Suprapubic skin (tissue), 4 donors: ENCODE measurements around the gene MTARC1. TPM values are rescaled to one million over a fixed set of nuclear protein-coding genes. Genes with fewer than 3 reads are reported as not detected.

ENCODE experiments used
- DNase-seq, 2 donors: peaks; one replicate each; pipeline ENCODE4 v3.0.0-alpha.2; 2019; ENCODE audit warnings: low spot score in 2 of 2
- H3K27ac ChIP-seq: fragments of 200-600 bp; sonication (generic); one replicate; pipeline ENCODE4 v1.5.1; 2019
- H3K27me3 ChIP-seq: fragments of 200-600 bp; sonication (generic); one replicate; pipeline ENCODE4 v1.5.1; 2019
- H3K36me3 ChIP-seq: fragments of 200-600 bp; sonication (generic); one replicate; pipeline ENCODE4 v1.5.1; 2019
- H3K4me1 ChIP-seq: fragments of 200-600 bp; sonication (generic); one replicate; pipeline ENCODE4 v1.5.1; 2019
- H3K4me3 ChIP-seq: fragments of 200-600 bp; sonication (generic); one replicate; pipeline ENCODE4 v1.5.1; 2019; ENCODE audit warnings: mild to moderate bottlenecking
- H3K9me3 ChIP-seq: fragments of 200-600 bp; sonication (generic); one replicate; pipeline ENCODE4 v1.5.1; 2019
- EP300 ChIP-seq: sonication (generic); formaldehyde crosslinking; IDR thresholded peaks from one replicate; pipeline ENCODE4 v1.6.1; 2017; ENCODE audit warnings: antibody characterized with exemption
- POLR2A ChIP-seq, 2 donors: fragments of 450-650 bp; IDR thresholded peaks; one replicate each; pipeline ENCODE4 v1.6.1; 2017; ENCODE audit warnings: antibody characterized with exemption in 2 of 2, mild to moderate bottlenecking in 2 of 2, moderate library complexity in 2 of 2
- POLR2AphosphoS5 ChIP-seq, 3 donors: sonication (generic); formaldehyde crosslinking; IDR thresholded peaks; one replicate each; pipeline ENCODE4 v1.6.1; 2017; ENCODE audit warnings: antibody characterized with exemption in 3 of 3
- WGBS: methylation state at CpG from one replicate; pipeline ENCODE4 v1.1.5; 2018; 5-methylcytosine and 5-hydroxymethylcytosine counted together
- total RNA-seq, 4 donors: library from RNA; depleted of rRNA; stranded (reverse); fragments of >200 nt; gene quantifications; one replicate each; pipeline ENCODE4 v1.1.0, GENCODE V29; 2016
- TF ChIP-seq, protein P1 (sequence below), 2 donors: fragments of 200-600 bp in 1 of 2; fragments of 450-650 bp in 1 of 2; sonication (generic) in 1 of 2; IDR thresholded peaks; one replicate each; pipeline ENCODE4 v1.5.1; 2016 to 2019; ENCODE audit warnings: antibody characterized with exemption in 2 of 2, mild to moderate bottlenecking in 1 of 2, moderate library complexity in 1 of 2

MTARC1 gene
- total RNA-seq, 4 donors from 2014 or later = 2.1 to 12.7 (median 7.5) TPM

DNA sequence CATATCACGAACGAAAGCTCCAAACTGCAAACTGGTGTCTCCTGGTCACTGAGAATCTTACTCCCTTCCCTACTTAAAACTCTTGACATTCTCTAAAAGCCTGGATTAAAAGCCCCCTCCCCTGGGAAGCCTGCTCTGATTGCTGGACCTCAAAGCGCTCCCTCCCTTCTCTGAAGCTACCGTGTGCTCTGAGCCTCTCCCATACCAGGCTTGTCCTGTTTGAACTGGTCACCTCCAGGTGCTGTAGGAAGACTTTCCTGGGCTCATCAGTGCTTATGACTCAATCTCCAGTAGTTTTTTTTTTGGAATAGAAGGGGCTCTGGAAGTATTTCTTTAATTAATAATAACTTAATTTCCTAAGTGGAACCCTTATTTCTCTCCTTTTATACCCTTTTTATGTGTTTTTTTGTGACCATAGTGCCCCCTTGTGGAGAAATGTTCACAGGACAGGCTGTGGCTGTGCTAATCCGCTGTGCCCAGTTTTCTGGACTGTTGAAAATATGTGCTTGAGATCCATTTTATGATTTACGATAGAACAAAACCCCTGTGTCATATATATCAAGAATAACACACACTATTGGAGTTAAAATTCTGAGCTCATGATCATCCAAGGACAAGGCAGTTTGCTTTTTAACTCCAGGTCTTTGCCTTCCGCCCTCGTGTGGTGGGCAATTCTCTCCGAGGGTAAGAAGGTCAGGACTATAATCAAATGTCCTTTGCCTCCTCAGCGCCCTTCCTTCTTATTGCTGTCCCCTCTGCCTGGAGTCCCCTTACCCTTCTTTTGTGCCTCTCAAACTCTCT is 16.9 kb downstream of the MTARC1 start:
- Histone ChIP-seq H3K4me1 (no peaks in the 10 kb centered on the region), H3K36me3 (no peaks in the 10 kb centered on the region), H3K27ac (no peak overlapping the region), H3K9me3 (no peaks in the 10 kb centered on the region), H3K27me3 (peaks cover 5% of the 10 kb centered on the region), H3K4me3 (no peak overlapping the region)
- 76% methylated on average over 10 of the region's 10 CpGs for WGBS
- TF ChIP-seq POLR2AphosphoS5 (IDR thresholded peaks at IDR 0.05) (no peak), POLR2A (IDR thresholded peaks at IDR 0.05) (no peak), EP300 (no peak)
- TF ChIP-seq, protein P1, sequence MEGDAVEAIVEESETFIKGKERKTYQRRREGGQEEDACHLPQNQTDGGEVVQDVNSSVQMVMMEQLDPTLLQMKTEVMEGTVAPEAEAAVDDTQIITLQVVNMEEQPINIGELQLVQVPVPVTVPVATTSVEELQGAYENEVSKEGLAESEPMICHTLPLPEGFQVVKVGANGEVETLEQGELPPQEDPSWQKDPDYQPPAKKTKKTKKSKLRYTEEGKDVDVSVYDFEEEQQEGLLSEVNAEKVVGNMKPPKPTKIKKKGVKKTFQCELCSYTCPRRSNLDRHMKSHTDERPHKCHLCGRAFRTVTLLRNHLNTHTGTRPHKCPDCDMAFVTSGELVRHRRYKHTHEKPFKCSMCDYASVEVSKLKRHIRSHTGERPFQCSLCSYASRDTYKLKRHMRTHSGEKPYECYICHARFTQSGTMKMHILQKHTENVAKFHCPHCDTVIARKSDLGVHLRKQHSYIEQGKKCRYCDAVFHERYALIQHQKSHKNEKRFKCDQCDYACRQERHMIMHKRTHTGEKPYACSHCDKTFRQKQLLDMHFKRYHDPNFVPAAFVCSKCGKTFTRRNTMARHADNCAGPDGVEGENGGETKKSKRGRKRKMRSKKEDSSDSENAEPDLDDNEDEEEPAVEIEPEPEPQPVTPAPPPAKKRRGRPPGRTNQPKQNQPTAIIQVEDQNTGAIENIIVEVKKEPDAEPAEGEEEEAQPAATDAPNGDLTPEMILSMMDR (IDR thresholded peaks at IDR 0.05) = peak; percentile 41 to 69
- no peak for DNase-seq

DNA sequence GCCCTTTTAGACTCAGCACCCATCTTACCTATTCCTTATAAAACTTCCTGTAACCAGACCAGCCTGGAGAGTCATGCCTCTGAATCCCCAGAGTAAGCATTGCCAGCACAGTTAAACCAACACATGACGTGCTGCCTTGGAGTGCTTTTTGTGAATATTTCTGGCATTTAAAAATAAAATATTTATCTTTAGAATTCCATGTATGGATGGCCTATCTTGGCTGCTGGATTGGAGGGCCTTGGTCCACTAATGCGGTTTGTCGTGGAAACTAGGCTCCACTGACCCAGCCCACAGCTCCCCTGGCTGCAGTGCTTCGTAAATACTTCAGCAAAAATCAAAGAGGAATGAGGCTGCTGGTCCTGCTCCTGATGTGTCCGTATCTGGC is 17.5 kb downstream of the MTARC1 start:
- no peak overlapping the region for H3K27ac ChIP-seq
- 85% methylated on average over 5 of the region's 5 CpGs for WGBS

DNA sequence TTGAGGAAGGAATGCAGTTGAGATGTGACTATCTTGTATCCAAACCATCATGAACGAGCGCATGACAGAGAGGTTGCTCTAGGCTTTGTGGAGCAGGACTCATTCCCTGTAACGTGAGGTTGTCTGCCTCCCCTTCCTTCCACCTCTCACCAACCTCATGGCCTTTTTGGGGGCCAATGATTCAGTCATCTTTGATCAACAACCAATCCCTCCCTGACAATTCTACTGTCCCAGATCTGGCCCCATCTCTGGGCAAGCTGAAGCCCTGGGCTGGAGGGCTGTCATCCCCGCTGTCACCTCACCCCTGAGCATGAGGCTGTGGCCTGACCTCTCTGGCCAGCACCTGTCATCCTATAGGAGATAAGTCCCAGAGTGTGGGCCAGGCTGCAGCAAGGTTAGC is 19.7 kb downstream of the MTARC1 start:
- H3K27me3 ChIP-seq = peaks cover 7% of the 10 kb centered on the region
- H3K4me1 ChIP-seq = peaks cover 5% of the 10 kb centered on the region
- no peak overlapping the region for H3K4me3 ChIP-seq
- no peak overlapping the region for H3K27ac ChIP-seq
- no peaks in the 10 kb centered on the region for H3K9me3 ChIP-seq
- DNase-seq = no peak
- TF ChIP-seq POLR2A (IDR thresholded peaks at IDR 0.05) = no peak
- no peak for TF ChIP-seq POLR2AphosphoS5 (IDR thresholded peaks at IDR 0.05)
- TF ChIP-seq, protein P1 (IDR thresholded peaks at IDR 0.05) = no peak
- TF ChIP-seq EP300 = no peak
- WGBS = 94% methylated on average over 4 of the region's 4 CpGs
- no peaks in the 10 kb centered on the region for H3K36me3 ChIP-seq

More for the DNA sequence above, 17.5 kb downstream of the MTARC1 start:
- DNase-seq = no peak
- H3K4me1 ChIP-seq = no peaks in the 10 kb centered on the region
- no peak overlapping the region for H3K4me3 ChIP-seq
- no peak for TF ChIP-seq POLR2A (IDR thresholded peaks at IDR 0.05)
- no peaks in the 10 kb centered on the region for H3K9me3 ChIP-seq
- no peaks in the 10 kb centered on the region for H3K36me3 ChIP-seq
- H3K27me3 ChIP-seq = peaks cover 7% of the 10 kb centered on the region

DNA sequence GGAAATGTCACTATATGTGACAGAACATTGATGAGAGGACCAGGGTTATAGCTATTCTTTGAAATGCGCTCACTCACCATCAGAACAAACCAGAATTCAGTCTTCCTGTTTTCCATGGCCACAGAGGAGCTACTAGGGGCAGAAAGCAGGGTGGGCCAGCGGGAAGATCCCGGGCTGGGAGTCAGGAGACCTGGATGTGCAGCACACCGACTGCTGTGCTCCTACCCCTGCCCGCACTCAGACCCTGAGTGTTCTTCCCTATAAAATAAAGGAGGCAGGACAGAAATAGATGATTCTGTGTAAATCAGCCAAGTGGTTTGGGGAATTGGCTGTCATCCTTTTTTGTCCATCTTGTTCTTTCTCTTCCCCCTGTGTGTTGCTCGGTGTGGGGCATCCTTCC is 21.0 kb downstream of the MTARC1 start:
- Histone ChIP-seq H3K9me3 (no peaks in the 10 kb centered on the region), H3K27me3 (peaks cover 7% of the 10 kb centered on the region), H3K27ac (no peak overlapping the region), H3K4me1 (peaks cover 5% of the 10 kb centered on the region), H3K4me3 (no peak overlapping the region), H3K36me3 (no peaks in the 10 kb centered on the region)
- WGBS = 74% methylated on average over 6 of the region's 6 CpGs
- no peak for DNase-seq
- no peak for TF ChIP-seq POLR2A (IDR thresholded peaks at IDR 0.05)
- no peak for TF ChIP-seq EP300
- TF ChIP-seq, protein P1 (IDR thresholded peaks at IDR 0.05) = no peak
- no peak for TF ChIP-seq POLR2AphosphoS5 (IDR thresholded peaks at IDR 0.05)

DNA sequence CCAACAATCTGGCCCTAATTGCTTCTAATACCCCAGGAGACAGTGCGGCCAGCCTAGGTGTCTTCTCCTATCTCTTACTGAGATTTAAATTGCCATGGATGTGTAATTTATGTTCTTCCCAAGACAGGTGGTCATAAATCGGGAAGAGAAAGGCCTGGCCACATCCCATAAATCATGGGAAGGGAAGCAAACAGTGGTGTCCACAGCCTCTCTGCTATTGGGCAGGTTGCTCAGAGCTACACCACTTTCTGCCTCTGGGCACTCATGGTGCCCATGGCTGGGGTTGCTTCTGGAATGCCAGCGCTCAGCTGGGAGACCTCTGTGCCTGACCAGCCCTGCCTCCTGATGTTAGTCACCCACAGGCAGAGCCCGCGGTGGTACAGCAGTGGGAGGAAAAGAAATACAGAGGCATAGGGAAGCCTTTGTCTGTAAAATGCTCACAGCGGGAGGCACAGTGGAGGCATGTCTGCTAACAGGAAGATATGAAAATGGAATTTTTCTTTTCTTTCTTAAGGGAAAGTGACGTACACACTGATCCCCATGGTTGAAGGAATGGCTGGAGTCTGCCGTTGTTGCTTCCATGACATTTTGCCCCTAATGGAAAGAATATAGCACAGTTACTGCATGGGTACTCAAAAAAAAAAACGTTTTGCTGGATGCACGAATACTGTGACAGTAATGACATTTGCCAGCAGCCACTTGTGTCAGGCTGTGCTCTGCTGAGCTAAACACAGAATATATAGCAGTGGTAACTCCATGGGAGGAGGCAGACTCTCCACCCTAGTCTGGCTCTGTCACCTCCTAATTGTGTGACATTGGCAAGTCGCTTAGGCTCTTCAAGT is 21.9 kb downstream of the MTARC1 start:
- no peak for TF ChIP-seq POLR2AphosphoS5 (IDR thresholded peaks at IDR 0.05)
- no peak for TF ChIP-seq POLR2A (IDR thresholded peaks at IDR 0.05)
- TF ChIP-seq, protein P1 (IDR thresholded peaks at IDR 0.05) = no peak
- no peak for TF ChIP-seq EP300
- Histone ChIP-seq H3K4me1 (peaks cover 5% of the 10 kb centered on the region), H3K36me3 (no peaks in the 10 kb centered on the region), H3K9me3 (no peaks in the 10 kb centered on the region), H3K27me3 (peaks cover 7% of the 10 kb centered on the region), H3K27ac (no peak overlapping the region), H3K4me3 (no peak overlapping the region)
- WGBS = 53% methylated on average over 10 of the region's 11 CpGs
- DNase-seq = no peak
